IPS-18a (cell line): ENCODE measurements around the gene LRRFIP2.

Experiments
- H3K27ac ChIP-seq: one replicate; pipeline ENCODE4 v1.5.1; 2013; ENCODE audit warnings: low read length
- H3K27me3 ChIP-seq: one replicate; pipeline ENCODE4 v1.6.1; 2013; ENCODE audit warnings: mild to moderate bottlenecking, low read length; ENCODE audit not compliant: control insufficient read depth, insufficient read depth
- H3K36me3 ChIP-seq: one replicate; pipeline ENCODE4 v1.6.1; 2013; ENCODE audit warnings: low read depth, low read length; ENCODE audit not compliant: control insufficient read depth
- H3K4me1 ChIP-seq: one replicate; pipeline ENCODE4 v1.6.1; 2013; ENCODE audit warnings: low read depth, low read length; ENCODE audit not compliant: control insufficient read depth
- H3K4me3 ChIP-seq: one replicate; pipeline ENCODE4 v1.5.1; 2013; ENCODE audit warnings: low read length
- H3K9ac ChIP-seq: one replicate; pipeline ENCODE4 v1.6.1; 2013; ENCODE audit warnings: mild to moderate bottlenecking, low read length, moderate library complexity
- H3K9me3 ChIP-seq: one replicate; pipeline ENCODE4 v1.6.1; 2013; ENCODE audit warnings: low read depth, low read length; ENCODE audit not compliant: control insufficient read depth

Gene LRRFIP2

DNA sequence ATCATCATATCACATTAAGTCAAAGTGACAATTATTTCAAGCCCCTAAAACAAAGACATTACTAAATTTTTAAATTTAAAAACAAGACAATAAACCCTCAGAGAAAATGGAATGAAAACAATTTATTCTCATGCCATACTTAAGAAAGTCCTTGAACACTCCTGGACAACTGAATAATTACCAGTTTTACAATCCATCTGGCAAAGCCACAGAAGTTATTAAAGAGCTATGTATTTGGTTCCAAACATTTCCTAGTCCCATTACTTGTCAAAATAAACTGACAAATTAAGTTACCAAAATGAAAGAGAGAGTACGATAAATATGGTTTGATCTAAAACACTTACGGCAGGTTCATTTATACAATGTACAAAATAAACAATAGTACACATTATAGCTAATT lies 63.2 kb downstream of the LRRFIP2 start:
- no peaks in the 10 kb centered on the region for H3K36me3 ChIP-seq
- H3K27me3 ChIP-seq, result no peaks in the 10 kb centered on the region

GRCh38 chr3:37107846-37108245 lies 66.5 kb downstream of the LRRFIP2 start:
- no peak overlapping the region for H3K4me3 ChIP-seq
- H3K4me1 ChIP-seq, result no peaks in the 10 kb centered on the region
- H3K27me3 ChIP-seq, result no peaks in the 10 kb centered on the region
- H3K9ac ChIP-seq, result no peak overlapping the region
- H3K9me3 ChIP-seq, result no peaks in the 10 kb centered on the region
- no peak overlapping the region for H3K27ac ChIP-seq
- H3K36me3 ChIP-seq, result no peaks in the 10 kb centered on the region

More for the DNA sequence above, 63.2 kb downstream of the LRRFIP2 start:
- H3K27ac ChIP-seq, result no peak overlapping the region
- H3K9me3 ChIP-seq, result no peaks in the 10 kb centered on the region
- no peak overlapping the region for H3K9ac ChIP-seq
- H3K4me1 ChIP-seq, result no peaks in the 10 kb centered on the region
- no peak overlapping the region for H3K4me3 ChIP-seq

DNA sequence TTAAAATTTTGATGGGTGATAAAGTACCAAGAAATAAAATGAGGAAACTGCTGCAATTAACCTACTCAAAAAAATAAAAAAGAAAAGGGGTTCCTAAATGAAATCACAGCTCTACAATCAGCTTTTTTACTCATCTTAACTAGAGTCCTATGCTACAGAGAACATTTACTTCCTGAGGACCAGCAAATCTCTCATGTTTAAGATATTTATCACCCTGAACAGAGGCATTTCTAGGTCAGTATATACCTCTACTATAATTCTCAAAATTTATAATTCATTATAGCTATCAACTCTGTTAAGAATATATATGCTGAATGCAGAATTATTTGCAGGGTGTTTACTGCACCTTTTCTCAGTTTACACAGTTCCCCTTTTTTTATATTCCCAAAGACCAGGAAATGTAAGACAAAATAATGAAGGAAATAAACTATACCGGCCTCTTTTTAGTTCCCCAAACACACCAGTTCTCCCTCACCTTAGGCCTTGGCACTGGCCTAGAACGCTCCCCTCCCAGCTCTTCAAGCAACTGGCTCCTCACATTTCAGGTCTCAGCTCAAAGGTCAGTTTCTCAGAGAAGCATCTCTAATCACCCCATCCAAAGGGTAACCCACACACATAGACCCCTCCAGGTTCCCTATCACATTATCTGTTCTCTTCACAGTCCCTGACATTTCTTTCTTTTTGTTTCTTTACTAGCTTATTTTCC lies 71.1 kb downstream of the LRRFIP2 start:
- no peaks in the 10 kb centered on the region for H3K36me3 ChIP-seq
- no peaks in the 10 kb centered on the region for H3K4me1 ChIP-seq
- H3K27me3 ChIP-seq, result no peaks in the 10 kb centered on the region
- no peaks in the 10 kb centered on the region for H3K9me3 ChIP-seq
- H3K9ac ChIP-seq, result no peak overlapping the region
- no peak overlapping the region for H3K4me3 ChIP-seq
- H3K27ac ChIP-seq, result no peak overlapping the region

DNA sequence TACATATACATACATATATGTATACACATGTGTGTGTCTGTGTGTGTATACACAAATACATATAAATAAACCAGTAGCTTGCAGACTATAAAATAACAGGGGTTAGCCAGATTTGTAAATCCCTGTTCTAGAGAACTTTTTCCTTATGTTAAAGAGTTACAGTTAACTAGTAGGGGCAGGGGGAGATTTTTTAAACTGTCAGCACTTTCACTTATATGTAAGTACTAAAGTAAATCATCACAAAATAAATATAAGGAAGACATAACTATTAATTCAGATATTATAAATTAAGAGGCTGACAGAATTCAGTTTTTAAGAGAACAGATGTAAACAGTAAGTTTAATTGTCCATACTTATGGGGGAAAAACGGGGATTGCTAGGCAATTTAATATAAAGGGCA lies 74.0 kb downstream of the LRRFIP2 start:
- H3K4me3 ChIP-seq, result no peak overlapping the region
- no peak overlapping the region for H3K27ac ChIP-seq
- no peaks in the 10 kb centered on the region for H3K4me1 ChIP-seq
- no peaks in the 10 kb centered on the region for H3K36me3 ChIP-seq
- no peaks in the 10 kb centered on the region for H3K27me3 ChIP-seq
- no peak overlapping the region for H3K9ac ChIP-seq
- no peaks in the 10 kb centered on the region for H3K9me3 ChIP-seq

- Histone ChIP-seq H3K27me3 (no peaks in the 10 kb centered on the region), H3K9ac (no peak overlapping the region), H3K4me1 (no peaks in the 10 kb centered on the region), H3K4me3 (no peak overlapping the region), H3K27ac (no peak overlapping the region), H3K36me3 (peaks cover 5% of the 10 kb centered on the region), H3K9me3 (no peaks in the 10 kb centered on the region)
These were observed 74.9 kb downstream of the LRRFIP2 start for GRCh38 chr3:37099469-37099868.

GRCh38 chr3:37098884-37099283 lies 75.5 kb downstream of the LRRFIP2 start:
- H3K9ac ChIP-seq, result no peak overlapping the region
- no peaks in the 10 kb centered on the region for H3K9me3 ChIP-seq
- H3K27ac ChIP-seq, result no peak overlapping the region
- H3K4me3 ChIP-seq, result no peak overlapping the region
- H3K27me3 ChIP-seq, result no peaks in the 10 kb centered on the region
- peaks cover 5% of the 10 kb centered on the region for H3K36me3 ChIP-seq
- no peaks in the 10 kb centered on the region for H3K4me1 ChIP-seq

DNA sequence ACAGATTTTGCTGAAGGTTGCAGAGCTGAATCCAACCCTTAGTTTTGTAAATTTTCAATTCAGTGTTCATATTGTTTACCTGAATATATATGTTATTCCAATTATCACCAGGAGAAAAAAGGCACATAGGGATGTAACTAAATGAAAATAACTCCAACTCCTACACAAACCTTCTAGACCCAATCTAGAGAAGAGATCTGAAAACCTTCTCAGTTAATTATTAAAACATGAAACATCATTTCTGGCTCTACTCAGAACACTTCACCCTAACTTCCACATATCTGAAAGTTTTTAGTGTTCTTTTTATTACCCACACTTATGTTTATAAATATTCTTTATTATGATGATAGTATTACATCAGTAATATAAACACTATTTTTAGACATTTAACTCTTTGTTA lies 76.6 kb downstream of the LRRFIP2 start:
- H3K27ac ChIP-seq, result no peak overlapping the region
- no peak overlapping the region for H3K9ac ChIP-seq
- H3K9me3 ChIP-seq, result no peaks in the 10 kb centered on the region

DNA sequence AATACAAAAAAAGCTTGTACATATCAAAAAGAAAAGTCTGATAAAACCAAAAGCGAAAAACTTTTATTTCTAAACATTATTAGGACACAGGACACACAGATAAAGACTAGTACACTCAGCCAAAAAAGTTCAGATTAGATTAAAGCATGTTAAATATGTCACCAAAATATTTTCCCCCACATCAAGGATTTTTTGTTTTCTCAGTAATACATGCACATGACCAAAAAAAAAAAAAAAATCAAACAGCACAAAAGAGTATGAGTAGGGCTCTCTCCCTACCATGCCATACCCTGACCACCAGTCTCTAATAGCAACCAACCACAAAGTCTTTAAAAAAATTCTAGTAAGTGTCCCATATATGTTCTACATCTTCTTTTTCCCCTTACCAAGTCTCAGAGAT lies 77.4 kb downstream of the LRRFIP2 start:
- H3K27me3 ChIP-seq, result no peaks in the 10 kb centered on the region
- no peak overlapping the region for H3K9ac ChIP-seq
- H3K4me1 ChIP-seq, result no peaks in the 10 kb centered on the region
- no peaks in the 10 kb centered on the region for H3K9me3 ChIP-seq
- H3K4me3 ChIP-seq, result no peak overlapping the region
- no peak overlapping the region for H3K27ac ChIP-seq
- H3K36me3 ChIP-seq, result peaks cover 5% of the 10 kb centered on the region

More for the DNA sequence above, 76.6 kb downstream of the LRRFIP2 start:
- no peak overlapping the region for H3K4me3 ChIP-seq
- H3K27me3 ChIP-seq, result no peaks in the 10 kb centered on the region
- no peaks in the 10 kb centered on the region for H3K4me1 ChIP-seq
- peaks cover 5% of the 10 kb centered on the region for H3K36me3 ChIP-seq

- Histone ChIP-seq H3K36me3 (peaks cover 5% of the 10 kb centered on the region), H3K4me1 (no peaks in the 10 kb centered on the region), H3K9ac (no peak overlapping the region), H3K27ac (no peak overlapping the region), H3K9me3 (no peaks in the 10 kb centered on the region), H3K27me3 (no peaks in the 10 kb centered on the region), H3K4me3 (no peak overlapping the region)
These were observed 78.1 kb downstream of the LRRFIP2 start for GRCh38 chr3:37096288-37096687.

GRCh38 chr3:37094636-37095035 lies 79.7 kb downstream of the LRRFIP2 start:
- Histone ChIP-seq H3K9me3 (no peaks in the 10 kb centered on the region), H3K9ac (no peak overlapping the region), H3K4me3 (no peak overlapping the region)

DNA sequence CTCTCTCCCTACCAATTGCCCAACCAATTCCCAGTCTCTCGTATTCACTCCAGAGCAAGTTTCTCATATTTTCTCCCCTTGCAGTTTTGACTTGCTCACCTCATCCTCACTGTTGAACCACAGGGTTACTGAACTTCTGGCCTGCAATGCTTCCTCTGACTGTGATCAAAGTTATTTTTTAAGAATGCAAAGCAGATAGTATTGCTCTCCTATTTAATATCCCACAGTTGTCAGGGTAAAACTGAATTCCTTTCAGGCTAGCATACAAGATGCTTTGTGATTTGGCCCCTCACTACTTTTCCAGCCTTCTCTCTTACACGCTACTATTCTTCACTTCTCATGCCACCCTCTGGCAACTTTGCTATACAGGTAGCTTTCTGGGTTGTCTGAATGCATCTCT lies 80.9 kb downstream of the LRRFIP2 start:
- Histone ChIP-seq H3K9ac (no peak overlapping the region), H3K4me1 (no peaks in the 10 kb centered on the region), H3K27me3 (no peaks in the 10 kb centered on the region), H3K36me3 (peaks cover 9% of the 10 kb centered on the region), H3K9me3 (no peaks in the 10 kb centered on the region), H3K27ac (no peak overlapping the region), H3K4me3 (no peak overlapping the region)

More at GRCh38 chr3:37094636-37095035, 79.7 kb downstream of the LRRFIP2 start:
- Histone ChIP-seq H3K27ac (no peak overlapping the region), H3K4me1 (no peaks in the 10 kb centered on the region), H3K27me3 (no peaks in the 10 kb centered on the region), H3K36me3 (peaks cover 9% of the 10 kb centered on the region)

- no peak overlapping the region for H3K4me3 ChIP-seq
- peaks cover 9% of the 10 kb centered on the region for H3K36me3 ChIP-seq
- H3K4me1 ChIP-seq, result no peaks in the 10 kb centered on the region
- H3K27ac ChIP-seq, result no peak overlapping the region
- no peaks in the 10 kb centered on the region for H3K9me3 ChIP-seq
- no peak overlapping the region for H3K9ac ChIP-seq
- no peaks in the 10 kb centered on the region for H3K27me3 ChIP-seq
These were observed 81.9 kb downstream of the LRRFIP2 start for GRCh38 chr3:37092484-37092883.
